ENCODE measurements around the gene RPL3. TPM values are rescaled to one million over a fixed set of nuclear protein-coding genes. Genes with fewer than 3 reads are reported as not detected.
"Not testable (repeated sequence)": the region's sequence is repeated elsewhere in the genome, so short reads cannot be mapped to it uniquely, and the experiment has no call there.

RPL3 gene
- total and polyA plus RNA-seq, 2 of the 4 experiments (the other 2 are of a cell fraction) = 2,871 to 3,312 TPM

DNA sequence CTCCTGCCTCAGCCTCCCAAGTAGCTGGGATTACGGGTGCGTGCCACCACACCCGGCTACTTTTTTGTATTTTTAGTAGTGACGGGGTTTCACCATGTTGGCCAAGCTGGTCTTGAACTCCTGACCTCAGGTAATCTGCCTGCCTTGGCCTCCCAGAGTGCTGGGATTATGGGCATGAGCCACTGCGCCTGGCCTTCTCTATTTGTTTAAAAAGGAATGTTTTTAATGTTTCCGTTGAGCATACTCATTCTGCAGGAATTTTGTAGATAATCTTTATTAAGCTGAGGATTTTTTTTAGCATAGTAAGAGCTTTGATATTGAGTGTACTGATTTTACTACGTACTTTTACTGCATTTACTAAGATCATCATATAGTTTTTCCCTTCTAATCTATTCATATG is 20.4 kb upstream of the RPL3 start:
- CTCF ChIA-PET = interaction anchor here (0.6 to 1.2 kb wide), 4 partner anchors 154 to 213 kb away, joined by 3 to 4 read pairs (median 3); no protein-coding TSS in a partner anchor
- H2BK15ac ChIP-seq (ENCODE audit: low read depth, low read length); dilution Hi-C loops (cut with HindIII; ENCODE audit: low sequenced_read_pairs, unreplicated experiment): not testable (repeated sequence)

More for the DNA sequence above, 20.4 kb upstream of the RPL3 start:
- H3K9ac ChIP-seq (ENCODE audit: low read depth, low read length); H3K9me3 ChIP-seq (ENCODE audit: control insufficient read depth, insufficient read depth, low read length); H3K23ac ChIP-seq (ENCODE audit: low read depth, low read length); H4K20me1 ChIP-seq (ENCODE audit: insufficient read depth, low read length); H2AFZ ChIP-seq (replicated peaks; ENCODE audit: low read length, poor library complexity); H4K91ac ChIP-seq (ENCODE audit: insufficient read depth, low read depth, low read length); H3K4me3 ChIP-seq (ENCODE audit: insufficient read depth, low read depth, low read length); H3K4me2 ChIP-seq (ENCODE audit: low read depth, low read length); H2AK5ac ChIP-seq (ENCODE audit: low read depth, low read length); BruUV-seq (replicated peaks); H3K4me1 ChIP-seq (ENCODE audit: control insufficient read depth, insufficient read depth, low read length); H3K27me3 ChIP-seq (ENCODE audit: control insufficient read depth, insufficient read depth, low read length); H2AK9ac ChIP-seq (replicated peaks; ENCODE audit: low read depth, low read length, poor library complexity); H3K36me3 ChIP-seq (ENCODE audit: control insufficient read depth, insufficient read depth, low read length); H3K18ac ChIP-seq (ENCODE audit: low read depth, low read length); H4K5ac ChIP-seq (ENCODE audit: low read depth, low read length); H3K79me1 ChIP-seq (ENCODE audit: low read depth in 1 of 2, low read length in 2 of 2); H2BK120ac ChIP-seq (ENCODE audit: low read depth, low read length); H3K56ac ChIP-seq (ENCODE audit: extremely low read depth, insufficient read depth, low read length); H2BK20ac ChIP-seq (ENCODE audit: low read depth, low read length); in situ Hi-C loops (cut with MboI; ENCODE audit: low sequenced_read_pairs); H3K14ac ChIP-seq (replicated peaks; ENCODE audit: low read depth, low read length); H4K8ac ChIP-seq (ENCODE audit: low read depth in 2 of 2, low read length in 2 of 2); H3K9me1 ChIP-seq (ENCODE audit: insufficient read depth, low read length): not testable (repeated sequence)
- peak; percentile 78 for DNase-seq
- H3K4ac ChIP-seq (ENCODE audit: low read depth, low read length) = peak overlapping the region; percentile 70; the same call in 1 of the 2 replicates
- peak overlapping the region; percentile 40; the same call in 1 of the 2 replicates for H3K27ac ChIP-seq (ENCODE audit: insufficient read depth, low read length)
- intact Hi-C loops (cut with micrococcal nuclease) = loop anchor here (1.0 to 5.0 kb wide), 2 partner anchors 165 to 178 kb away; no protein-coding TSS in a partner anchor
- POLR2A ChIA-PET (ENCODE audit: unreplicated experiment) = interaction anchor here (0.9 to 1.1 kb wide), 3 partner anchors 21 to 185 kb away, joined by 3 to 6 read pairs (median 4); partner anchors contain the start of gene RPL3
- WGBS, 2 experiments (ENCODE audit: extremely low coverage in 2 of 2, insufficient read length in 1 of 2) = no CpG with 5 or more reads among the region's 7 CpGs
- H2BK5ac ChIP-seq (ENCODE audit: low read depth, low read length, poor library complexity, severe bottlenecking) = peak overlapping the region; percentile 62
- peak; percentile 87 for ATAC-seq (ENCODE audit: low read depth)

Measured in IMR-90 (cell line).